Naive thymus-derived CD4-positive, alpha-beta T cell (primary cell): ENCODE data around the gene ADM5. TPM values are rescaled to one million over a fixed set of nuclear protein-coding genes. Genes with fewer than 3 reads are reported as not detected.

Experiments
- ATAC-seq: fragments of 150-1000 bp; cut with Tn5 transposase; 2 replicates; pipeline ENCODE4 v1.10.0; 2021; ENCODE audit warnings: mild to moderate bottlenecking, moderate library complexity
- CTCF ChIA-PET: fragments of 350-600 bp; sonication (Branson Sonifier 250); formaldehyde crosslinking; loops from one replicate; lab custom pipeline; 2021; ENCODE audit warnings: antibody characterized with exemption; lab: Charles Lee
- POLR2A ChIA-PET: fragments of 350-600 bp; sonication (Branson Sonifier 250); formaldehyde crosslinking; loops from one replicate; lab custom pipeline; 2021; ENCODE audit warnings: antibody characterized with exemption, inconsistent platforms; lab: Charles Lee
- DNase-seq, 9 donors: peaks; one replicate each; pipeline versions ENCODE4 v3.0.0 to v3.0.0-alpha.2; 2020 to 2022; ENCODE audit warnings: mixed read lengths in 1 of 9
- H3K27ac ChIP-seq: one replicate; pipeline ENCODE4 v1.7.0; 2013; ENCODE audit warnings: mild to moderate bottlenecking, low read depth, low read length, moderate library complexity
- H3K27me3 ChIP-seq, 2 donors: one replicate each; pipeline ENCODE4 v1.7.0; 2013; ENCODE audit warnings: low read length in 2 of 2, mild to moderate bottlenecking in 2 of 2, moderate library complexity in 2 of 2; ENCODE audit not compliant: control insufficient read depth in 2 of 2, insufficient read depth in 2 of 2
- H3K36me3 ChIP-seq, 3 experiments: 1 replicate in 2 of 3; 2 replicates in 1 of 3; pipeline ENCODE4 v1.7.0; 2013; ENCODE audit warnings: low read length in 3 of 3, mild to moderate bottlenecking in 3 of 3, moderate library complexity in 1 of 3; ENCODE audit not compliant: insufficient read depth in 3 of 3, control insufficient read depth in 2 of 3
- H3K4me1 ChIP-seq, 2 donors: one replicate each; pipeline ENCODE4 v1.7.0; 2013; ENCODE audit warnings: low read length in 2 of 2, mild to moderate bottlenecking in 2 of 2, moderate library complexity in 1 of 2; ENCODE audit not compliant: control insufficient read depth in 2 of 2, insufficient read depth in 2 of 2
- H3K4me3 ChIP-seq: 2 replicates; pipeline ENCODE4 v1.7.0; 2013; ENCODE audit warnings: mild to moderate bottlenecking, low read length
- H3K9me3 ChIP-seq, 3 experiments: 1 replicate in 2 of 3; 2 replicates in 1 of 3; pipeline ENCODE4 v1.7.0; 2013; ENCODE audit warnings: low read length in 3 of 3; ENCODE audit not compliant: control insufficient read depth in 2 of 3
- H3K27ac Mint-ChIP-seq, 9 donors: one replicate each; pipeline ENCODE4 v1.8.0; 2020 to 2022; ENCODE audit warnings: mixed read lengths in 9 of 9, mild to moderate bottlenecking in 8 of 9, moderate library complexity in 5 of 9, inconsistent platforms in 2 of 9
- H3K27me3 Mint-ChIP-seq, 5 donors: one replicate each; pipeline ENCODE4 v1.8.0; 2021 to 2022; ENCODE audit warnings: mixed read lengths in 5 of 5, mild to moderate bottlenecking in 1 of 5
- H3K36me3 Mint-ChIP-seq, 5 donors: one replicate each; pipeline ENCODE4 v1.8.0; 2020 to 2022; ENCODE audit warnings: mixed read lengths in 5 of 5, mild to moderate bottlenecking in 3 of 5, inconsistent platforms in 1 of 5
- H3K4me1 Mint-ChIP-seq, 7 donors: one replicate each; pipeline ENCODE4 v1.8.0; 2020 to 2022; ENCODE audit warnings: mixed read lengths in 7 of 7, mild to moderate bottlenecking in 3 of 7, inconsistent platforms in 1 of 7
- H3K4me3 Mint-ChIP-seq, 10 donors: one replicate each; pipeline ENCODE4 v1.8.0; 2020 to 2022; ENCODE audit warnings: mild to moderate bottlenecking in 10 of 10, mixed read lengths in 10 of 10, moderate library complexity in 6 of 10, inconsistent platforms in 2 of 10
- H3K9me3 Mint-ChIP-seq, 11 donors: one replicate each; pipeline ENCODE4 v1.8.0; 2020 to 2022; ENCODE audit warnings: mixed read lengths in 11 of 11, mild to moderate bottlenecking in 4 of 11, inconsistent platforms in 1 of 11, moderate library complexity in 1 of 11
- intact Hi-C, 2 donors: fragments of 100-400 bp; cut with micrococcal nuclease; formaldehyde crosslinking; loops; one replicate each; pipeline ENCODE4 v1.15.1; 2023
- polyA plus RNA-seq, 2 donors: library from polyadenylated mRNA; unstranded; fragments of 300-500 nt; fragmentation: Illumina TruSeq; gene quantifications; one replicate each; pipeline ENCODE4 v1.2.3, GENCODE V29; 2021
- total RNA-seq, 6 experiments: library from RNA in 5 of 6; stranded (reverse) in 5 of 6; gene quantifications; 1 replicate in 5 of 6; 2 replicates in 1 of 6; pipeline ENCODE4 v1.2.3 and lab custom pipeline; 2021 to 2026

Gene ADM5
- total and polyA plus RNA-seq, 7 experiments from 2014 or later, result 0.34 to 7.5 (median 4.1) TPM; not detected in 1

DNA sequence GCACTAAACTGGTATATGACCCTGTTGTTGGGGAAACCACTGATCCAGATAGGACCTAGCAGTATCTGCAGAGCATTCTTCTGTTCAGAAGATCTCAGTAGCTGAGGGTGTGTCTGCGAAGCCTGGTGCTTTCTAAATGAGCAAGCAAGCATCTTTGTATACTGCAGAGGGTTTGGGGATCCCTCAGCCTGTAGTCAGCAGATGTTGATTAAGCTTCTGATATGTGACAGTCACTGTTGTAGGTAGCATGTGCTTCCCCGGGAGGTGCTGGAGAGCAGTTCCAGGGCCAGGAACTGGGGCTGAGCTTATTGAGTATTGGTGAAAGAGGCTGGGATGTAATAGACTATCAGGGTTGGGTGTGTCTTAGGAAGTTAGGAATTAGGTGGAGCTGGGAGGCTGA, 45.9 kb upstream of the ADM5 start:
- peaks cover 27 to 32% of the 10 kb centered on the region in 2 donors for H3K4me1 ChIP-seq
- H3K27ac ChIP-seq, result peak overlapping the region; percentile 99
- H3K27ac Mint-ChIP-seq, result peak overlapping the region; percentile 34 to 99 (median 91)
- ChIA-PET CTCF (interaction anchor here (1.0 to 1.4 kb wide), 3 partner anchors 29 to 136 kb away, joined by 3 to 7 read pairs (median 5); no protein-coding TSS in a partner anchor), POLR2A (interaction anchor here (1.0 to 11.1 kb wide), 5 partner anchors 9 to 63 kb away, joined by 3 to 187 read pairs (median 4); partner anchors contain the start of genes BCL2L12, IRF3, NOSIP and PRMT1)
- H3K27me3 ChIP-seq, result no peaks in the 10 kb centered on the region
- DNase-seq (no peak), ATAC-seq (no peak)
- H3K9me3 ChIP-seq, result no peaks in the 10 kb centered on the region
- peaks cover 0 to 9% (median 0%) of the 10 kb centered on the region in 5 donors for H3K36me3 Mint-ChIP-seq
- H3K4me3 Mint-ChIP-seq, result peak overlapping the region; percentile 86 to 98 (median 92)
- H3K27me3 Mint-ChIP-seq, result peaks cover 0 to 5% (median 0%) of the 10 kb centered on the region in 5 donors
- intact Hi-C loops, result loop anchor here (2.0 to 10.0 kb wide), 6 partner anchors 165 to 1176 kb away; partner anchors contain the start of genes C19orf73 (in 1 of the 2), CYTH2 (in 1 of the 2), DBP (in 1 of the 2) and FAM83E (in 1 of the 2)
- peaks cover 50 to 66% (median 59%) of the 10 kb centered on the region in 7 donors for H3K4me1 Mint-ChIP-seq
- H3K4me3 ChIP-seq, result no peak overlapping the region
- no peaks in the 10 kb centered on the region for H3K9me3 Mint-ChIP-seq
- peaks cover 0 to 37% (median 0%) of the 10 kb centered on the region in 3 experiments for H3K36me3 ChIP-seq

DNA sequence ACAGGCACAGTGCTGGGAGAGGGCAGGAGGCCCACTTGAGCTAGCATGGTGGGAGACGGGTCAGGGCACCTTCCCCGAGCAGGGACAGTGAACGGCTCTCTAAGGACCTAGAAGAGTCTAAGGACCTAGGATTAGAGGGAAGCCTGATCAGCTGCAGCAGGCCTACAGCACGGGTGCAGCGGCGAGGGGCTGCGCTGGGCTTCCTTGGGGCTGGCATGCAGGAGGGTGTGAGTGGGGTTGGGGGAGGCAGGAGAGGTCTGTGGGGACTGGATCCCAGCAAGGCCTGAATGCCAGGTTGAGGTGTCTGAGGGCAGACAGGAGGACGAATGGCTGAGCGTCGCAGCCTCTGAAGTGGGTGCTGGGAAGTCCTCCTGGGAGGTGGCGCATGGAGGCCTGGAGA, 43.8 kb upstream of the ADM5 start:
- Mint-ChIP-seq H3K27me3 (peaks cover 0 to 2% (median 0%) of the 10 kb centered on the region in 5 donors), H3K4me3 (no peak overlapping the region), H3K4me1 (peaks cover 35 to 46% (median 43%) of the 10 kb centered on the region in 7 donors), H3K27ac (peak overlapping the region in 2 of 9 donors; percentile 25 to 67), H3K9me3 (no peaks in the 10 kb centered on the region), H3K36me3 (peaks cover 0 to 14% (median 0%) of the 10 kb centered on the region in 5 donors)
- Histone ChIP-seq H3K27me3 (no peaks in the 10 kb centered on the region), H3K9me3 (no peaks in the 10 kb centered on the region), H3K4me3 (no peak overlapping the region), H3K36me3 (peaks cover 0 to 56% (median 0%) of the 10 kb centered on the region in 3 experiments), H3K27ac (no peak overlapping the region), H3K4me1 (peaks cover 18 to 21% of the 10 kb centered on the region in 2 donors)
- ATAC-seq, result no peak
- intact Hi-C loops, result loop anchor here in 1 of 2 donors (10.0 kb wide), 1 partner anchor 1031 kb away; the partner anchor contains the start of genes FAM83E, RPL18 and SPHK2
- ChIA-PET CTCF (no interaction called here), POLR2A (interaction anchor here (1.2 to 11.1 kb wide), 2 partner anchors 17 to 55 kb away, joined by 4 to 187 read pairs; partner anchors contain the start of genes BCL2L12, IRF3 and PRR12)
- no peak for DNase-seq

DNA sequence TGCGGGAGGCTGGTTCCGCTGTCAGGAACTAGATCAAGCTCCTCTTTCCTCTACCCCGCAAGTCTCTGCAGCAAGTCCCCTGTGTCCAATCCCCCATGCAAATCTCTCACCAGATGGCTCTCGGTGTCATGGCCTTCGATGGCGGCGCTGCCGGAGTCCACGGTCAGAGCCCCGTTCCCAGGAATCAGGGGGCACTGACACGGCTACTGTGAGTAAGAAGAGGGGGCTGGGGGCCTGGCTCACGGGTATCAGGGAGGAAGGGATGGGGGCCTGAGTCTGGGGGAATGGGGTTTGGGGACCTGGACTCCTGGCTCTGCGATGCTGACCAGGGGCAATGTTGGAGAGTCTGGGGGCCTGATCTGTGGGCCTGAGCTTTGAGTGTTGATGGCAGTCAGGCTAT, 43.4 kb upstream of the ADM5 start:
- Mint-ChIP-seq H3K9me3 (no peaks in the 10 kb centered on the region), H3K4me1 (peaks cover 31 to 42% (median 40%) of the 10 kb centered on the region in 7 donors), H3K36me3 (peaks cover 0 to 14% (median 0%) of the 10 kb centered on the region in 5 donors), H3K4me3 (peak overlapping the region in 1 of 10 donors; percentile 34), H3K27ac (peak overlapping the region in 1 of 9 donors; percentile 75), H3K27me3 (peaks cover 0 to 2% (median 0%) of the 10 kb centered on the region in 5 donors)
- ATAC-seq (no peak), DNase-seq (no peak)
- Histone ChIP-seq H3K4me1 (peaks cover 16 to 17% of the 10 kb centered on the region in 2 donors), H3K36me3 (peaks cover 0 to 58% (median 0%) of the 10 kb centered on the region in 3 experiments), H3K27me3 (no peaks in the 10 kb centered on the region), H3K27ac (no peak overlapping the region), H3K9me3 (no peaks in the 10 kb centered on the region), H3K4me3 (no peak overlapping the region)
- CTCF ChIA-PET, result no interaction called here
- intact Hi-C loops, result loop anchor here in 1 of 2 donors (10.0 kb wide), 1 partner anchor 1031 kb away; the partner anchor contains the start of genes FAM83E, RPL18 and SPHK2
- POLR2A ChIA-PET, result interaction anchor here (1.2 to 11.1 kb wide), 2 partner anchors 16 to 55 kb away, joined by 4 to 187 read pairs; partner anchors contain the start of genes BCL2L12, IRF3 and PRR12

DNA sequence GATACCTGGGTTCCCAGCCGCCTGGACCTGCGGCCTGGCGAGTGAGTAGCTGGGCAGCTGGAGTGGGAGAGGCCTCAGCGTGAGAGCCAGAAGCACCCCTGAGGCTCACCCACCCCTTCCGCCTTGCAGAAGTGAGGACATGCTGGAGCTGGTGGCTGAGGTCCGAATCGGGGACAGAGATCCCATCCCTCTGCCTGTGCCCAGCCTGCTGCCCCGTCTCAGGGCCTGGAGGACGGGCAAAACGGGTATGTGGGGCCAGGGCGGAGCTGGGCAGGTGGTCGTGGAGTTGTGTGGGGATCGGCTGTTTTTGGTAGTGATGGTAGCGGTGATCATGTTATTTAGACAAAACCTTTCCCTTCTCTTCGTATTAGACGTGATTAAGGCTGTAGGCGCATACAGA, 42.8 kb upstream of the ADM5 start:
- ATAC-seq (no peak), DNase-seq (no peak)
- Mint-ChIP-seq H3K27me3 (peaks cover 0 to 2% (median 0%) of the 10 kb centered on the region in 5 donors), H3K4me1 (peaks cover 30 to 39% (median 37%) of the 10 kb centered on the region in 7 donors), H3K9me3 (no peaks in the 10 kb centered on the region), H3K36me3 (peaks cover 0 to 14% (median 0%) of the 10 kb centered on the region in 5 donors), H3K27ac (peak overlapping the region in 1 of 9 donors; percentile 83), H3K4me3 (no peak overlapping the region)
- Histone ChIP-seq H3K27me3 (no peaks in the 10 kb centered on the region), H3K9me3 (no peaks in the 10 kb centered on the region), H3K4me3 (no peak overlapping the region), H3K27ac (no peak overlapping the region), H3K36me3 (peaks cover 0 to 62% (median 0%) of the 10 kb centered on the region in 3 experiments), H3K4me1 (peaks cover 10 to 11% of the 10 kb centered on the region in 2 donors)
- ChIA-PET CTCF (no interaction called here), POLR2A (interaction anchor here (0.8 to 11.1 kb wide), 3 partner anchors 16 to 66 kb away, joined by 4 to 187 read pairs (median 4); partner anchors contain the start of genes BCL2L12, IRF3, NOSIP and PRR12)
- intact Hi-C loops, result loop anchor here in 1 of 2 donors (10.0 kb wide), 1 partner anchor 1032 kb away; the partner anchor contains the start of genes FAM83E, RPL18 and SPHK2

DNA sequence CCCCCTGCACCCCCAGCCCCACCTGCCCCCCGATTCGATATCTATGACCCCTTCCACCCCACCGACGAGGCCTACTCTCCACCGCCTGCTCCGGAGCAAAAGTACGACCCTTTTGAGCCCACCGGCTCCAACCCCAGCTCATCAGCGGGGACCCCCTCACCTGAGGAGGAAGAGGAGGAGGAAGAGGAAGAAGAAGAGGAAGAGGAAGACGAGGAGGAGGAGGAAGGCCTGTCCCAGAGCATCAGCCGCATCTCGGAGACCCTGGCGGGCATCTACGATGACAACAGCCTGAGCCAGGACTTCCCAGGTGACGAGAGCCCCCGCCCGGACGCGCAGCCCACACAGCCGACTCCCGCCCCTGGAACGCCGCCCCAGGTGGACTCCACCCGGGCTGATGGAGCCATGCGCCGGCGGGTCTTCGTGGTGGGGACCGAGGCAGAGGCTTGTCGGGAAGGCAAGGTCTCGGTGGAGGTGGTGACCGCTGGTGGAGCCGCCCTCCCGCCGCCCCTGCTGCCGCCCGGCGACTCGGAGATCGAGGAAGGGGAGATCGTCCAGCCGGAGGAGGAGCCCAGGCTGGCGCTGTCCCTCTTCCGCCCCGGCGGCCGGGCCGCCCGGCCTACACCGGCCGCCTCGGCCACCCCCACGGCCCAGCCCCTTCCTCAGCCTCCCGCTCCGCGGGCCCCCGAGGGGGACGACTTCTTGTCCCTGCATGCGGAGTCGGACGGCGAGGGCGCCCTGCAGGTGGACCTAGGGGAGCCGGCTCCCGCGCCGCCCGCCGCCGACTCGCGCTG, 38.2 kb upstream of the ADM5 start:
- Mint-ChIP-seq H3K27me3 (no peaks in the 10 kb centered on the region), H3K27ac (peak overlapping the region in 1 of 9 donors; percentile 75), H3K4me1 (peaks cover 0 to 9% (median 6%) of the 10 kb centered on the region in 7 donors), H3K36me3 (peaks cover 0 to 23% (median 5%) of the 10 kb centered on the region in 5 donors), H3K9me3 (no peaks in the 10 kb centered on the region), H3K4me3 (no peak overlapping the region)
- Histone ChIP-seq H3K9me3 (no peaks in the 10 kb centered on the region), H3K4me1 (no peaks in the 10 kb centered on the region), H3K36me3 (peaks cover 0 to 83% (median 8%) of the 10 kb centered on the region in 3 experiments), H3K27me3 (no peaks in the 10 kb centered on the region), H3K27ac (no peak overlapping the region), H3K4me3 (no peak overlapping the region)
- ChIA-PET POLR2A (no interaction called here), CTCF (no interaction called here)
- intact Hi-C loops, result no loop called here
- ATAC-seq (no peak), DNase-seq (no peak)

DNA sequence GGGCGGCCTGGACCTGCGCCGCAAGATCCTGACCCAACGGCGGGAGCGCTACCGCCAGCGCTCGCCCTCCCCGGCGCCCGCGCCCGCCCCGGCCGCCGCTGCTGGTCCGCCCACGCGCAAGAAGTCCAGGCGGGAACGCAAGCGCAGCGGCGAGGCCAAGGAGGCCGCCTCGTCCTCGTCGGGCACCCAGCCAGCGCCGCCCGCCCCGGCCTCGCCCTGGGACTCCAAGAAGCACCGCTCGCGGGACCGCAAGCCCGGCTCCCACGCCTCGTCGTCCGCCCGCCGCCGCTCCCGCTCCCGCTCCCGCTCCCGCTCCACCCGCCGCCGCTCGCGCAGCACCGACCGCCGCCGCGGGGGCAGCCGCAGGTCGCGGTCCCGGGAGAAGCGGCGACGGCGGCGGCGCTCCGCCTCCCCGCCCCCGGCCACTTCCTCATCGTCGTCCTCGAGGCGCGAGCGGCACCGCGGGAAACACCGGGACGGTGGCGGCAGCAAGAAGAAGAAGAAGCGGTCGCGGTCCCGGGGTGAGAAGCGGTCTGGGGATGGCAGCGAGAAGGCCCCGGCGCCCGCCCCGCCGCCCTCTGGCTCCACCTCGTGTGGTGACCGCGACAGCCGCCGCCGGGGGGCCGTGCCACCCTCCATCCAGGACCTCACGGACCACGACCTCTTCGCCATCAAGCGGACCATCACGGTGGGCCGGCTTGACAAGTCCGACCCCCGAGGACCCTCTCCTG, 37.4 kb upstream of the ADM5 start:
- no peak overlapping the region for H3K27ac ChIP-seq
- no peak overlapping the region for H3K4me3 ChIP-seq
- no peaks in the 10 kb centered on the region for H3K27me3 Mint-ChIP-seq
- peaks cover 0 to 25% (median 8%) of the 10 kb centered on the region in 5 donors for H3K36me3 Mint-ChIP-seq
- no peaks in the 10 kb centered on the region for H3K4me1 ChIP-seq
- H3K9me3 Mint-ChIP-seq, result no peaks in the 10 kb centered on the region
- intact Hi-C loops, result no loop called here
- no peak for DNase-seq
- H3K27ac Mint-ChIP-seq, result no peak overlapping the region
- H3K4me1 Mint-ChIP-seq, result peaks cover 0 to 8% (median 5%) of the 10 kb centered on the region in 7 donors
- CTCF ChIA-PET, result no interaction called here
- POLR2A ChIA-PET, result no interaction called here
- H3K4me3 Mint-ChIP-seq, result no peak overlapping the region
- H3K36me3 ChIP-seq, result peaks cover 0 to 83% (median 8%) of the 10 kb centered on the region in 3 experiments
- no peak for ATAC-seq
- H3K9me3 ChIP-seq, result no peaks in the 10 kb centered on the region
- no peaks in the 10 kb centered on the region for H3K27me3 ChIP-seq
